Measurements from ENCODE around the gene YTHDF2. TPM values are rescaled to one million over a fixed set of nuclear protein-coding genes. Genes with fewer than 3 reads are reported as not detected.
"Not testable (repeated sequence)": the region's sequence is repeated elsewhere in the genome, so short reads cannot be mapped to it uniquely, and the experiment has no call there.

YTHDF2 gene
- total RNA-seq: 10 to 100 TPM in 4 of 5 donors, 1 to 10 TPM in 1; 9.9 to 50.5 (median 41.7) TPM
- 10 to 100 TPM; 25.7 to 29.8 (median 26.1) TPM for polyA plus RNA-seq
- long read RNA-seq, donor 1, partial matches to known transcripts: 0 of 4 reads
- long read RNA-seq, donor 1, other reads (novel, unspliced or antisense): 0 of 4 reads
- long read RNA-seq, donor 2, transcript YTHDF2-201 (5 exons, 2,925 nt): major isoform, 8 of 25 reads
- long read RNA-seq, donor 2, partial matches to known transcripts: 16 of 25 reads
- long read RNA-seq, donor 2, other reads (novel, unspliced or antisense): 0 of 25 reads
- long read RNA-seq, donor 3, partial matches to known transcripts: 7 of 10 reads
- long read RNA-seq, donor 3, other reads (novel, unspliced or antisense): 0 of 10 reads
- long read RNA-seq, donor 4: 0 reads
- long read RNA-seq, donor 5, transcript YTHDF2-201 (5 exons, 2,925 nt): major isoform, 16 of 29 reads
- long read RNA-seq, donor 5, partial matches to known transcripts: 11 of 29 reads
- long read RNA-seq, donor 5, other reads (novel, unspliced or antisense): 0 of 29 reads
- long read RNA-seq, donor 6: 0 reads
- long read RNA-seq, donor 7, transcript YTHDF2-201 (5 exons, 2,925 nt): major isoform, 8 of 36 reads
- long read RNA-seq, donor 7, partial matches to known transcripts: 28 of 36 reads
- long read RNA-seq, donor 7, other reads (novel, unspliced or antisense): 0 of 36 reads
- long read RNA-seq, donor 8, transcript YTHDF2-201 (5 exons, 2,925 nt): major isoform, 12 of 28 reads
- long read RNA-seq, donor 8, partial matches to known transcripts: 13 of 28 reads
- long read RNA-seq, donor 8, other reads (novel, unspliced or antisense): 0 of 28 reads
- long read RNA-seq, donor 9, transcript YTHDF2-201 (5 exons, 2,925 nt): major isoform, 8 of 30 reads
- long read RNA-seq, donor 9, partial matches to known transcripts: 22 of 30 reads
- long read RNA-seq, donor 9, other reads (novel, unspliced or antisense): 0 of 30 reads
- long read RNA-seq, donor 10, partial matches to known transcripts: 0 of 1 reads
- long read RNA-seq, donor 10, other reads (novel, unspliced or antisense): 0 of 1 reads

DNA sequence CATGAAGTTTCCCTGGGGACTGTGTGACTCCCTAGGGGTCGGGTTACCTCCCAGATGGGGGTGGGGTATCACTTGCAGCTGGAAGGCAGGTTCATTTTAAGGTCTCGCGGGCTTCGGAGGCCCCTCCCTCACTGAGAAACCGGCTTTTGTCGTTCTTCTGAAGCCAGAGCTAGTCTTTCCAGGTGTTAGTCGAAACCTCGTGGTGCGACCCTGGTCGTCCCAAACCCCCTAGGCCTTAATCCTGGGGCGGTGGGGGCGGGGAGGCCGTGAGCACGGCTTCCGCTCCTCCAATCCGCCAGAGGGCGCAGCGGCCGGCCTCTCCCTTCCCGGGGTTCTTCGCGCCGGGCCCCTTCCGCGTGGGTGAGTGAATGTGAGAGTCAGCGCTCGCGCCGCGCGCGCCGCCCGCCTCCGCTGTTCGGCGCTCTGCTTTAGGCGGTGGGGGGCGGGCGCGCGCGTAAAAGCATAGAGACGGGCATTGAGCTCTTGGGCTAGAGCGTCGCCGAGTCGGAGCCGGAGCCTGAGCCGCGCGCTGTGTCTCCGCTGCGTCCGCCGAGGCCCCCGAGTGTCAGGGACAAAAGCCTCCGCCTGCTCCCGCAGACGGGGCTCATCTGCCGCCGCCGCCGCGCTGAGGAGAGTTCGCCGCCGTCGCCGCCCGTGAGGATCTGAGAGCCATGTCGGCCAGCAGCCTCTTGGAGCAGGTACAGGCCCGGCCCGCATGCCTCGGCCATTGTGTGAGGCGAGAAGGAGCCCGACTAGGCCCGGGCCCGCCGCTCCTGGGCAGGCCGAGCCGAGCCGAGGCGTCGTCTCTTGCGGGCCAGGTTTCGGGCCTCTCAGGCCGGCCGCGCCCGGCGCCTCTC lies at the start of gene YTHDF2:
Gene YTHDF2 (plus strand): TSS at position 491 of the 857 bp plus-strand sequence. CDS start 181 bp downstream, at position 672.
- H3K4me1 ChIP-seq: peaks cover 33 to 50% (median 49%) of the 10 kb centered on the region in 4 donors
- peaks cover 12 to 35% (median 35%) of the 10 kb centered on the region in 4 donors for H3K36me3 ChIP-seq
- intact Hi-C loops (cut with DNase I; ENCODE audit: low total_unique reads): loop anchor here (10.0 kb wide), 1 partner anchor 62 kb away; no protein-coding TSS in a partner anchor
- 0 to 1% (median 0%) methylated on average over 39 to 92 of the region's 92 CpGs for WGBS, 5 donors
- peak within 1 kb of the TSS; percentile 94 to 99 (median 96) for H3K27ac ChIP-seq
- H3K9me3 ChIP-seq: no peaks in the 10 kb centered on the region
- TF ChIP-seq, protein P1, sequence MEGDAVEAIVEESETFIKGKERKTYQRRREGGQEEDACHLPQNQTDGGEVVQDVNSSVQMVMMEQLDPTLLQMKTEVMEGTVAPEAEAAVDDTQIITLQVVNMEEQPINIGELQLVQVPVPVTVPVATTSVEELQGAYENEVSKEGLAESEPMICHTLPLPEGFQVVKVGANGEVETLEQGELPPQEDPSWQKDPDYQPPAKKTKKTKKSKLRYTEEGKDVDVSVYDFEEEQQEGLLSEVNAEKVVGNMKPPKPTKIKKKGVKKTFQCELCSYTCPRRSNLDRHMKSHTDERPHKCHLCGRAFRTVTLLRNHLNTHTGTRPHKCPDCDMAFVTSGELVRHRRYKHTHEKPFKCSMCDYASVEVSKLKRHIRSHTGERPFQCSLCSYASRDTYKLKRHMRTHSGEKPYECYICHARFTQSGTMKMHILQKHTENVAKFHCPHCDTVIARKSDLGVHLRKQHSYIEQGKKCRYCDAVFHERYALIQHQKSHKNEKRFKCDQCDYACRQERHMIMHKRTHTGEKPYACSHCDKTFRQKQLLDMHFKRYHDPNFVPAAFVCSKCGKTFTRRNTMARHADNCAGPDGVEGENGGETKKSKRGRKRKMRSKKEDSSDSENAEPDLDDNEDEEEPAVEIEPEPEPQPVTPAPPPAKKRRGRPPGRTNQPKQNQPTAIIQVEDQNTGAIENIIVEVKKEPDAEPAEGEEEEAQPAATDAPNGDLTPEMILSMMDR (IDR thresholded peaks at IDR 0.05): peak in 5 of 7 experiments; percentile 83 to 94 (median 90)
- TF ChIP-seq POLR2AphosphoS5 (IDR thresholded peaks at IDR 0.05): peak; percentile 66 to 96 (median 94)
- TF ChIP-seq POLR2A (IDR thresholded peaks at IDR 0.05): peak in 2 of 4 donors; percentile 68 to 72
- TF ChIP-seq EP300 (IDR thresholded peaks at IDR 0.05): no peak
- H3K4me3 ChIP-seq: peak within 1 kb of the TSS; percentile 94 to 96 (median 95)
- H3K27me3 ChIP-seq: no peaks in the 10 kb centered on the region
- peak; percentile 98 to 99 for DNase-seq

DNA sequence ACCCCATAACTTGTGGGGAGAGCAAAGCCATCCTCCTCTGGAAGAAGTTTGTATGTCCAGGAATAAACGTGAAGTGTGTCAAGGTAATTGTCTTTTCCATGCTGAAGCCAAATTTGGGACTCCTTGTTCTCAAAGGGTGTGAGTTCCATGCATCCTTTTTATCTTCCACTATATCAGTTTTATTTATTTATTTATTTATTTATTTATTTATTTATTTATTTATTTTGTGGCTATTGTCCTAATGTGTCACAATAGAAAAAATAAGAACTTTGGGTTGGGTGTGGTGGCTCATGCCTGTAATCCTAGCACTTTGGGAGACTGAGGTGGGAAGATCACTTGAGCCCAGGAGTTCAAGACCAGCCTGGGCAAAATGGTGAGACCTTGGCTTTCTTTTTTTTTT lies 45.1 kb upstream of the YTHDF2 start:
- peaks cover 13 to 86% (median 71%) of the 10 kb centered on the region in 4 donors for H3K36me3 ChIP-seq
- intact Hi-C loops (cut with DNase I; ENCODE audit: low total_unique reads); H3K4me1 ChIP-seq; H3K4me3 ChIP-seq; H3K27ac ChIP-seq; DNase-seq; H3K9me3 ChIP-seq; H3K27me3 ChIP-seq: not testable (repeated sequence)
- WGBS, 5 donors: 83 to 97% (median 94%) methylated on average over 1 of the region's 1 CpG

DNA sequence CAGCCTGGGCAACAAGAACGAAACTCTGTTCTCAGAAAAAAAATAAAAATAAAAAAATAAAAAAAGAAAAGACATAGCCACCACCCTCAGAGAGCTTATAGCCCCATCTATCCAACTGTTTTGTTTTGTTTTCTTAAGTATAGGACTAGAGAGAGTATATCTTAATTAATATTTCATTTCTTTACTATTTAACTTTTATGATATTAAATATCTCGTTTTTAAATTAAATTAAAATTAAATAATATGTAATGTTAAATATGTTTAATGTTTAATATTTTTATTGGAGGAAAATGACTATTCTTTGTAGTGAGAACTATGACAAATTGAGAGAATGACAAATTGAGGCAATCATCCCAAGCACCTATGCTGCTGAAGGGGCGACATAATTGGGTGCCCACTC lies 33.1 kb upstream of the YTHDF2 start:
- TF ChIP-seq, protein P1 (IDR thresholded peaks at IDR 0.05): no peak
- no peak for TF ChIP-seq POLR2AphosphoS5 (IDR thresholded peaks at IDR 0.05)
- TF ChIP-seq POLR2A (IDR thresholded peaks at IDR 0.05): no peak
- TF ChIP-seq EP300 (IDR thresholded peaks at IDR 0.05): no peak
- no peaks in the 10 kb centered on the region for H3K4me1 ChIP-seq
- DNase-seq: no peak
- H3K9me3 ChIP-seq: no peaks in the 10 kb centered on the region
- 90 to 96% (median 93%) methylated on average over 3 of the region's 3 CpGs for WGBS, 5 donors
- H3K36me3 ChIP-seq: peaks cover 43 to 100% (median 91%) of the 10 kb centered on the region in 4 donors
- no peaks in the 10 kb centered on the region for H3K27me3 ChIP-seq
- no peak overlapping the region for H3K27ac ChIP-seq
- H3K4me3 ChIP-seq: no peak overlapping the region
- intact Hi-C loops (cut with DNase I; ENCODE audit: low total_unique reads): no loop called here

DNA sequence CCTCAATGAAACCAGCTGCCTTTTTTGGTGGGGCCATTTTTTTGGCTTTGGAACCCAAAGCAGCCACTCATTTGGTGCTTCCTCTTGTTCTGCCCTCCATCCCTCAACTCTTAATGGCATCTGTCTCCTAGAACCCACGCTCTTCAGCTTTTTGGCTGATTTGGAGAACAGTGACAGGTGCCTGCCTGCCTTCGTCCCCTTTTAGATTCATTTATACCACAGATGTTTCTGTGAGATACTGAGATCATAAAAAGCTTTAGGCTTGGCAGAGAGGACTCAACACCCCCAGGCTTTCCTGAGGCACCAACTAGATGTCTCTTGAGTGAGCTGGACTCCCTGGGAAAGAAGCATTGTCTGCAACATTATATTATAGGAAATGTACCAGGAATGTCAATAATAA lies 20.4 kb upstream of the YTHDF2 start:
- Histone ChIP-seq H3K9me3 (no peaks in the 10 kb centered on the region), H3K27me3 (no peaks in the 10 kb centered on the region), H3K36me3 (peaks cover 28 to 51% (median 45%) of the 10 kb centered on the region in 4 donors), H3K27ac (no peak overlapping the region), H3K4me1 (peaks cover 0 to 5% (median 0%) of the 10 kb centered on the region in 4 donors), H3K4me3 (no peak overlapping the region)
- WGBS, 5 donors: 93 to 98% (median 96%) methylated on average over 2 of the region's 2 CpGs
- intact Hi-C loops (cut with DNase I; ENCODE audit: low total_unique reads): no loop called here
- DNase-seq: no peak
- TF ChIP-seq POLR2AphosphoS5 (IDR thresholded peaks at IDR 0.05) (no peak), POLR2A (IDR thresholded peaks at IDR 0.05) (no peak), EP300 (IDR thresholded peaks at IDR 0.05) (no peak)
- TF ChIP-seq, protein P1 (IDR thresholded peaks at IDR 0.05): no peak
